RWPE2 (cell line): ENCODE measurements around the gene ZSCAN31.
"Not testable (repeated sequence)": the region's sequence is repeated elsewhere in the genome, so short reads cannot be mapped to it uniquely, and the experiment has no call there.

Experiments used
- ATAC-seq: fragments of 200-7000 bp; cut with Tn5 transposase; 3 replicates; pipeline ENCODE4 v1.9.1; 2021; ENCODE audit warnings: low read depth
- DNase-seq: peaks from one replicate; pipeline ENCODE4 v3.0.0-alpha.2; 2020; ENCODE audit warnings: low spot score
- H3K27ac ChIP-seq: fragments of 450-650 bp; 2 replicates; pipeline ENCODE4 v1.5.1; 2017; ENCODE audit warnings: mild to moderate bottlenecking; ENCODE audit not compliant: poor library complexity, severe bottlenecking
- H3K27me3 ChIP-seq: fragments of 250-450 bp; sonication (Bioruptor Pico); 2 replicates; pipeline ENCODE4 v1.5.1; 2021; ENCODE audit warnings: mild to moderate bottlenecking, moderate library complexity; ENCODE audit not compliant: insufficient read depth, poor library complexity, severe bottlenecking
- H3K36me3 ChIP-seq: fragments of 250-450 bp; sonication (Bioruptor Pico); 2 replicates; pipeline ENCODE4 v1.5.1; 2020; ENCODE audit warnings: low read depth, mild to moderate bottlenecking, moderate library complexity
- H3K4me1 ChIP-seq: fragments of 250-450 bp; sonication (Bioruptor Pico); 2 replicates; pipeline ENCODE4 v1.5.1; 2021; ENCODE audit warnings: mild to moderate bottlenecking, moderate library complexity; ENCODE audit not compliant: insufficient read depth, poor library complexity, severe bottlenecking
- H3K4me3 ChIP-seq: fragments of 250-450 bp; sonication (Bioruptor Pico); 2 replicates; pipeline ENCODE4 v1.5.1; 2021; ENCODE audit warnings: mild to moderate bottlenecking, moderate library complexity; ENCODE audit not compliant: severe bottlenecking
- H3K9me3 ChIP-seq: fragments of 250-450 bp; sonication (Bioruptor Pico); 2 replicates; pipeline ENCODE4 v1.5.1; 2021; ENCODE audit warnings: mild to moderate bottlenecking, moderate library complexity; ENCODE audit not compliant: severe bottlenecking
- CTCF ChIP-seq: fragments of 450-650 bp; IDR thresholded peaks from one replicate; pipeline ENCODE4 v1.5.1; 2017; ENCODE audit warnings: mild to moderate bottlenecking, moderate library complexity; ENCODE audit not compliant: poor library complexity, severe bottlenecking

The ZSCAN31 gene

GRCh38 chr6:28370440-28370839 lies 34.5 kb upstream of the ZSCAN31 start:
- no peak for TF ChIP-seq CTCF
- Histone ChIP-seq H3K4me1 (no peaks in the 10 kb centered on the region), H3K36me3 (peaks cover 5% of the 10 kb centered on the region; the same call in 1 of the 2 replicates), H3K4me3 (no peak overlapping the region), H3K9me3 (no peaks in the 10 kb centered on the region), H3K27me3 (no peaks in the 10 kb centered on the region), H3K27ac (no peak overlapping the region)
- DNase-seq, result no peak
- no peak for ATAC-seq

GRCh38 chr6:28369463-28369862 lies 33.5 kb upstream of the ZSCAN31 start:
- no peak for TF ChIP-seq CTCF

GRCh38 chr6:28368522-28368921 lies 32.6 kb upstream of the ZSCAN31 start:
- H3K4me3 ChIP-seq, result no peak overlapping the region
- no peaks in the 10 kb centered on the region for H3K9me3 ChIP-seq
- no peak for ATAC-seq
- peaks cover 16% of the 10 kb centered on the region; the same call in 1 of the 2 replicates for H3K36me3 ChIP-seq
- TF ChIP-seq CTCF, result no peak
- no peak overlapping the region for H3K27ac ChIP-seq
- H3K27me3 ChIP-seq, result no peaks in the 10 kb centered on the region
- H3K4me1 ChIP-seq, result no peaks in the 10 kb centered on the region
- no peak for DNase-seq

More at GRCh38 chr6:28369463-28369862, 33.5 kb upstream of the ZSCAN31 start:
- Histone ChIP-seq H3K27ac (no peak overlapping the region), H3K4me1 (no peaks in the 10 kb centered on the region), H3K36me3 (peaks cover 9% of the 10 kb centered on the region; the same call in 1 of the 2 replicates), H3K9me3 (no peaks in the 10 kb centered on the region), H3K27me3 (no peaks in the 10 kb centered on the region), H3K4me3 (no peak overlapping the region)
- no peak for DNase-seq
- no peak for ATAC-seq

GRCh38 chr6:28365590-28365989 lies 29.6 kb upstream of the ZSCAN31 start:
- peaks cover 26% of the 10 kb centered on the region for H3K36me3 ChIP-seq
- not testable (repeated sequence) for H3K4me3 ChIP-seq, ATAC-seq, H3K4me1 ChIP-seq, H3K27me3 ChIP-seq, DNase-seq, H3K27ac ChIP-seq, H3K9me3 ChIP-seq

- Histone ChIP-seq H3K36me3 (peaks cover 22% of the 10 kb centered on the region), H3K9me3 (no peaks in the 10 kb centered on the region), H3K4me1 (peaks cover 5% of the 10 kb centered on the region), H3K4me3 (no peak overlapping the region), H3K27me3 (no peaks in the 10 kb centered on the region), H3K27ac (no peak overlapping the region)
- no peak for TF ChIP-seq CTCF
- DNase-seq (no peak), ATAC-seq (no peak)
These were observed 25.0 kb upstream of the ZSCAN31 start for GRCh38 chr6:28360961-28361360.

- H3K4me3 ChIP-seq, H3K27ac ChIP-seq, ATAC-seq, DNase-seq, H3K27me3 ChIP-seq, H3K4me1 ChIP-seq, H3K9me3 ChIP-seq: not testable (repeated sequence)
- peaks cover 16% of the 10 kb centered on the region for H3K36me3 ChIP-seq
These were observed 23.6 kb upstream of the ZSCAN31 start for GRCh38 chr6:28359562-28359961.
